ENCODE results near the gene NIPAL4.

Gene NIPAL4

GRCh38 chr5:157518963-157519362 is 59.0 kb downstream of the NIPAL4 start:
- no peak for DNase-seq

- DNase-seq = no peak
Observed at GRCh38 chr5:157519579-157520253, 59.7 kb downstream of the NIPAL4 start.

GRCh38 chr5:157520911-157521703 is 61.1 kb downstream of the NIPAL4 start:
- no peak for DNase-seq

GRCh38 chr5:157521704-157522029 is 61.7 kb downstream of the NIPAL4 start:
- DNase-seq = no peak

- no peak for DNase-seq
Observed at GRCh38 chr5:157523976-157524375, 64.0 kb downstream of the NIPAL4 start.
